ENCODE data around the gene NDP.

Gene NDP

DNA sequence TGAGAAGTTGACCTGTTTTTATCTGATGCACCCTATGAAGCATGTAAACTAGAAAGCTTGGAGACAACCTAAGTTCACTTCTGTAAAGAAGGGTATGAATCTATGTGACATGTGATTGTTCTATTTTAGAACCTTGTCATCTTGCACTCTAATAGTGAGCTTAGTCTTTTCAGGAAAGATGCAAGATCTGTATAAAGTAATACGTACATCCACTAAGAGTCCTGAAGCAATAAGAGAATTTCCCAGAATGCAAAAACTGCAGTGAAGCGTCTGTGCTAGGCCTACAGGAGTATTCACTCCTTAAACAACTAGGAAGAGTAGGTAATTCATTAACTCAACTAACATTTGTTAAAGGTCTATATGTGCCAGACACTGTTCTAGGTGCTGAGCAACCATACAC lies 23.3 kb upstream of the NDP start:
- Histone ChIP-seq H3K36me3 (replicated peaks; ENCODE audit: low read depth, low read length) (no peaks in the 10 kb centered on the region), H2AFZ (ENCODE audit: low read depth, low read length) (no peak overlapping the region), H4K20me1 (ENCODE audit: insufficient read depth, low read length) (no peaks in the 10 kb centered on the region), H3K27ac (ENCODE audit: low read length) (no peak overlapping the region), H3K4me2 (ENCODE audit: low read length) (no peak overlapping the region), H3K4me3 (ENCODE audit: low read length) (no peak overlapping the region), H3K4me1 (ENCODE audit: low read length) (no peaks in the 10 kb centered on the region), H3K79me2 (ENCODE audit: low read length) (no peaks in the 10 kb centered on the region), H3K9me3 (ENCODE audit: insufficient read depth, low read length) (no peaks in the 10 kb centered on the region), H3K27me3 (ENCODE audit: low read depth, low read length) (no peaks in the 10 kb centered on the region), H3K9ac (ENCODE audit: low read length) (no peak overlapping the region)
- TF ChIP-seq, protein P1, sequence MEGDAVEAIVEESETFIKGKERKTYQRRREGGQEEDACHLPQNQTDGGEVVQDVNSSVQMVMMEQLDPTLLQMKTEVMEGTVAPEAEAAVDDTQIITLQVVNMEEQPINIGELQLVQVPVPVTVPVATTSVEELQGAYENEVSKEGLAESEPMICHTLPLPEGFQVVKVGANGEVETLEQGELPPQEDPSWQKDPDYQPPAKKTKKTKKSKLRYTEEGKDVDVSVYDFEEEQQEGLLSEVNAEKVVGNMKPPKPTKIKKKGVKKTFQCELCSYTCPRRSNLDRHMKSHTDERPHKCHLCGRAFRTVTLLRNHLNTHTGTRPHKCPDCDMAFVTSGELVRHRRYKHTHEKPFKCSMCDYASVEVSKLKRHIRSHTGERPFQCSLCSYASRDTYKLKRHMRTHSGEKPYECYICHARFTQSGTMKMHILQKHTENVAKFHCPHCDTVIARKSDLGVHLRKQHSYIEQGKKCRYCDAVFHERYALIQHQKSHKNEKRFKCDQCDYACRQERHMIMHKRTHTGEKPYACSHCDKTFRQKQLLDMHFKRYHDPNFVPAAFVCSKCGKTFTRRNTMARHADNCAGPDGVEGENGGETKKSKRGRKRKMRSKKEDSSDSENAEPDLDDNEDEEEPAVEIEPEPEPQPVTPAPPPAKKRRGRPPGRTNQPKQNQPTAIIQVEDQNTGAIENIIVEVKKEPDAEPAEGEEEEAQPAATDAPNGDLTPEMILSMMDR (IDR thresholded peaks at IDR 0.05; ENCODE audit: low read depth, low read length) = no peak
- no peak for TF ChIP-seq EZH2phosphoT487 (IDR thresholded peaks at IDR 0.05; ENCODE audit: low read depth)

DNA sequence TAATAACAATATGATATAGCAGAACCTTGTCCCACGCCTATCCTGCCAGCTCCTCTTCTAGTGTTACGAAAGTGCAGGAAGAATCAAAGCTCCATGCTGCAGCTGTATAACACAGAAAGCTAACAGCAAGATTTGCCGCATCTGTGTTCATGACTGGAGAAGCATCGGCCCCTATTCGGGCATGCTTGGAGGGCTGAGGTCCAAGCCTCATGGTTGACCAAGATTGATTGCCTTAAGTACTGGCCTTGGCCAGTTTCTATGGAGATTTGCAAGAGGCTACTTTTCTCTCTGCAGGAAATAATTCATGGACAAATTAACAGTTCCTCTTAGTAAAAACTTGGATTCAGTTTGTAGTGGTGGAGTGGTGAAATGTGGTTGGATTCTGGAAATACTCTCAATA lies 12.9 kb upstream of the NDP start:
- H4K20me1 ChIP-seq (ENCODE audit: insufficient read depth, low read length) = no peaks in the 10 kb centered on the region
- TF ChIP-seq, protein P1 (IDR thresholded peaks at IDR 0.05; ENCODE audit: low read depth, low read length) = no peak
- no peak for TF ChIP-seq EZH2phosphoT487 (IDR thresholded peaks at IDR 0.05; ENCODE audit: low read depth)

DNA sequence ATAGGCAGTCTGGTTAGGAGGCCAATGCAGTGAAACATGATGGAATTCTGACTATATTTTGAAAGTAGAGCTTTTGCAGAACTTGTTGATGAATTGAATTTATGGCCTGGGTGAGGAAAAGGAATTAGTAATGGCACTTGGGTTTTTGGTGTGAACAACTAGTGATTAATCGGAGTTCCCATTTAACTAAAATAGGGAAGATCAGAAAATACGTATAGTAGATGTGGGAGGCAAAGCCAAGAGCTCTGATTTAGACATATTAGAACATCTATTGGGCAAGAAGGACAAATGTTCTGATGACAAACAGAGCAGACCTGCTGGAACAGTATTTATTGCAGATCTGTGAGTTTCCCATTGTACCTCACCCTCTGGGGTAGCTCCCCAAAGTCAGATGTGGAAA lies 12.3 kb upstream of the NDP start:
- H3K4me1 ChIP-seq (ENCODE audit: low read length) = no peaks in the 10 kb centered on the region
- no peak overlapping the region for H3K9ac ChIP-seq (ENCODE audit: low read length)
- H3K4me2 ChIP-seq (ENCODE audit: low read length) = no peak overlapping the region
- no peak overlapping the region for H3K27ac ChIP-seq (ENCODE audit: low read length)
- H3K36me3 ChIP-seq (replicated peaks; ENCODE audit: low read depth, low read length) = no peaks in the 10 kb centered on the region
- no peak for TF ChIP-seq EZH2phosphoT487 (IDR thresholded peaks at IDR 0.05; ENCODE audit: low read depth)
- TF ChIP-seq, protein P1 (IDR thresholded peaks at IDR 0.05; ENCODE audit: low read depth, low read length) = no peak
- H3K27me3 ChIP-seq (ENCODE audit: low read depth, low read length) = no peaks in the 10 kb centered on the region
- no peaks in the 10 kb centered on the region for H3K9me3 ChIP-seq (ENCODE audit: insufficient read depth, low read length)
- H2AFZ ChIP-seq (ENCODE audit: low read depth, low read length) = no peak overlapping the region
- H3K4me3 ChIP-seq (ENCODE audit: low read length) = no peak overlapping the region
- H4K20me1 ChIP-seq (ENCODE audit: insufficient read depth, low read length) = no peaks in the 10 kb centered on the region
- H3K79me2 ChIP-seq (ENCODE audit: low read length) = no peaks in the 10 kb centered on the region

More for the DNA sequence above, 12.9 kb upstream of the NDP start:
- H2AFZ ChIP-seq (ENCODE audit: low read depth, low read length) = no peak overlapping the region
- no peak overlapping the region for H3K9ac ChIP-seq (ENCODE audit: low read length)
- no peaks in the 10 kb centered on the region for H3K9me3 ChIP-seq (ENCODE audit: insufficient read depth, low read length)
- no peak overlapping the region for H3K27ac ChIP-seq (ENCODE audit: low read length)
- no peaks in the 10 kb centered on the region for H3K79me2 ChIP-seq (ENCODE audit: low read length)
- H3K36me3 ChIP-seq (replicated peaks; ENCODE audit: low read depth, low read length) = no peaks in the 10 kb centered on the region
- no peaks in the 10 kb centered on the region for H3K4me1 ChIP-seq (ENCODE audit: low read length)
- H3K27me3 ChIP-seq (ENCODE audit: low read depth, low read length) = no peaks in the 10 kb centered on the region
- H3K4me2 ChIP-seq (ENCODE audit: low read length) = no peak overlapping the region
- no peak overlapping the region for H3K4me3 ChIP-seq (ENCODE audit: low read length)

DNA sequence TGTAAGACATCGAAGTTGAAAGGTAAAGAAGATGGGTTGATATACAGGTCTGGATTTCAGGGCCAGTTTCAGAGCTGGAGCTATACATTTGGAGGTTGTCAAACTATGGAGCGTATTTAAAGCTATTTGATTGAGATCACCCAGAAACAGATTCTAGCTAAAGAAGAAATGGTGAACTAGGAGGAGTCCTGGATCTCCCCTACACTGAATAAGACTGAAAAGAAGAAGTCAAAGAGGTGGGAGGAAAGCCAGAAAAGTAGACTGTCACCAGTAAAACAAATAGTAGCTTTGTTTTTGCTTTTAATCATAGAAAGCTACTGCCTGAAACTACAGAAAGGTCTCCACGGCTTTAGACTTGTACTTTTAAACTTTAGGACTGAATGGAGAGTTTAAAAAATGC lies 5.0 kb upstream of the NDP start:
- Histone ChIP-seq H3K27me3 (ENCODE audit: low read depth, low read length) (no peaks in the 10 kb centered on the region), H3K4me2 (ENCODE audit: low read length) (no peak overlapping the region), H3K9ac (ENCODE audit: low read length) (no peak overlapping the region), H3K79me2 (ENCODE audit: low read length) (no peaks in the 10 kb centered on the region), H3K36me3 (replicated peaks; ENCODE audit: low read depth, low read length) (no peaks in the 10 kb centered on the region), H3K4me1 (ENCODE audit: low read length) (no peaks in the 10 kb centered on the region), H3K4me3 (ENCODE audit: low read length) (no peak overlapping the region), H3K27ac (ENCODE audit: low read length) (no peak overlapping the region), H4K20me1 (ENCODE audit: insufficient read depth, low read length) (no peaks in the 10 kb centered on the region), H3K9me3 (ENCODE audit: insufficient read depth, low read length) (no peaks in the 10 kb centered on the region), H2AFZ (ENCODE audit: low read depth, low read length) (no peak overlapping the region)
- TF ChIP-seq EZH2phosphoT487 (IDR thresholded peaks at IDR 0.05; ENCODE audit: low read depth) = no peak
- TF ChIP-seq, protein P1 (IDR thresholded peaks at IDR 0.05; ENCODE audit: low read depth, low read length) = no peak

Measured in OCI-LY3 (cell line).